ENCODE data around the gene PEX11A.

The PEX11A gene

DNA sequence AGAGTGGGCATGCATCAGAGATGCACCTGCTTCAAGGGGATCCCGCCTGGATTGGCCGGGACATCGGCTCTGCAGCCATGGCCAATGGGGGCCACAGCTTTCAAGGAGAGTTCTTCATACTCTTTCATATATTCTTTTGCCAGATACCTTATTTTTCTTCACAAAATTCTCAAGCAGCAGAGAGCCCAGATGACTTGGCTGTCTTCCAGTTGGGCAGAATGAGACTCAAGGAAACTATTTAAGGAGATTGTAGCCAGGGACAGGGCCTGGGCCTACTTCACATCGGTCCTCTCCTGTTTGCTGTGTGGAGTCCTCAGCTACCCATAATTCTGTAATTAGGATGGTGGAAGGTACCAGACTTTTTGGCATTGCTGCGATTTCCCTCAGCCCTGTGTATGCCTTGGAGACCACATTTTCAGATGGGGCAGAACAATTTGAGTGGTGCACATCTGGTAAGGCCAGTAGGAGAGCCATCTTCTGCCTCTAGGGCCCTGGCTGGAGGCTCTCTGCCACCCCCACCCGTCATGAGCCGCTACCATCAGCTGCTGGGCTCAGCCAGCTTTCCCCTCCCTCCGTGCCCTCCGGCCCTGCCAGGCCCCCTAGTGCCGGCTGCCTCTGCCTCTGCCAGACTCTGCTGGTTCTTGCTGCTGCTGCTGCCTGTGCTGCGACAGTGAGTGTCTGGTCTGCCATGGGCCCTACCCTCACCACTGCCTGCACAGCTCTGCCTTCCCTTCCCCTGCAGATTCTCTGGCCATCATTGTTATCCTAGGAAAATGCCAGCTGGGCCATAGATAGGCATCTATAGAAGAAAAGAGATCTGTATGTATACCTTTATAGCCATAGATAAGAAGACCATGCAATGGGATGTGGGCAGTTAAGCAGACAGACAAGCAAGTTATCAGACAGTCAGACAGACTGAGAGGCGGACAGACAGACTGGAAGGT lies 18.1 kb downstream of the PEX11A start:
- TF ChIP-seq, protein P1, sequence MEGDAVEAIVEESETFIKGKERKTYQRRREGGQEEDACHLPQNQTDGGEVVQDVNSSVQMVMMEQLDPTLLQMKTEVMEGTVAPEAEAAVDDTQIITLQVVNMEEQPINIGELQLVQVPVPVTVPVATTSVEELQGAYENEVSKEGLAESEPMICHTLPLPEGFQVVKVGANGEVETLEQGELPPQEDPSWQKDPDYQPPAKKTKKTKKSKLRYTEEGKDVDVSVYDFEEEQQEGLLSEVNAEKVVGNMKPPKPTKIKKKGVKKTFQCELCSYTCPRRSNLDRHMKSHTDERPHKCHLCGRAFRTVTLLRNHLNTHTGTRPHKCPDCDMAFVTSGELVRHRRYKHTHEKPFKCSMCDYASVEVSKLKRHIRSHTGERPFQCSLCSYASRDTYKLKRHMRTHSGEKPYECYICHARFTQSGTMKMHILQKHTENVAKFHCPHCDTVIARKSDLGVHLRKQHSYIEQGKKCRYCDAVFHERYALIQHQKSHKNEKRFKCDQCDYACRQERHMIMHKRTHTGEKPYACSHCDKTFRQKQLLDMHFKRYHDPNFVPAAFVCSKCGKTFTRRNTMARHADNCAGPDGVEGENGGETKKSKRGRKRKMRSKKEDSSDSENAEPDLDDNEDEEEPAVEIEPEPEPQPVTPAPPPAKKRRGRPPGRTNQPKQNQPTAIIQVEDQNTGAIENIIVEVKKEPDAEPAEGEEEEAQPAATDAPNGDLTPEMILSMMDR (IDR thresholded peaks at IDR 0.05; ENCODE audit: low read depth, low read length, poor library complexity, severe bottlenecking) = no peak
- TF ChIP-seq EZH2phosphoT487 (IDR thresholded peaks at IDR 0.05; ENCODE audit: borderline replicate concordance, low read length) = no peak
- Histone ChIP-seq H3F3A (ENCODE audit: control insufficient read depth, insufficient read depth) (no peaks in the 10 kb centered on the region), H3K27me3 (ENCODE audit: control insufficient read depth, low read length) (no peaks in the 10 kb centered on the region), H3K4me1 (ENCODE audit: control insufficient read depth, low read length) (no peaks in the 10 kb centered on the region), H3K36me3 (ENCODE audit: control insufficient read depth, low read length) (no peaks in the 10 kb centered on the region), H3K9me2 (replicated peaks; ENCODE audit: control insufficient read depth, low read length) (no peaks in the 10 kb centered on the region), H3K4me3 (ENCODE audit: low read length) (no peak overlapping the region), H4K20me1 (ENCODE audit: control insufficient read depth, insufficient read depth, low read depth, low read length) (no peaks in the 10 kb centered on the region), H3K4me2 (ENCODE audit: low read length) (no peak overlapping the region), H3K9me3 (ENCODE audit: control insufficient read depth, insufficient read depth, low read length) (no peaks in the 10 kb centered on the region), H3K27ac (ENCODE audit: low read depth, low read length) (no peak overlapping the region), H3K79me2 (ENCODE audit: control insufficient read depth, low read length) (no peaks in the 10 kb centered on the region)

DNA sequence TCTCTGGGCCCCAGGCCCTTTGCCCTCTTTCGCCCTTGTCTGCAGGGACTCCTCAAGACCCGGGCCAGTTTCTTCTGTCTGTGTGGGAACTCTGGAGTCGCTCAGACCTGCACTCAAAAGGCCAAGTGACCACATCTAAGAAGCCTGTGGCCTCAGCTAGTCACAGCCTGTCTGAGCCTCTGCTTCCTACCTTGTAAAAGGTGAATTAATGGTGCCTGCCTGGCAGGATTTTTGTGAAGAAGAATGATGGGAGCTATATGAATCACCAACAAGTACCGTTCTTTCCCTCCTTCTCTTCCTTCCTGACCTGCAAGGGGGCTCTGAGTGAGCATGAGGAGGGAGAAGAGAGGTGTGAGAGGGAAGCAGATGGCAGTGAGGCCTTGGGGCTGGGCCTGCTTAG lies 18.9 kb downstream of the PEX11A start:
- H3K4me1 ChIP-seq (ENCODE audit: control insufficient read depth, low read length) = no peaks in the 10 kb centered on the region

DNA sequence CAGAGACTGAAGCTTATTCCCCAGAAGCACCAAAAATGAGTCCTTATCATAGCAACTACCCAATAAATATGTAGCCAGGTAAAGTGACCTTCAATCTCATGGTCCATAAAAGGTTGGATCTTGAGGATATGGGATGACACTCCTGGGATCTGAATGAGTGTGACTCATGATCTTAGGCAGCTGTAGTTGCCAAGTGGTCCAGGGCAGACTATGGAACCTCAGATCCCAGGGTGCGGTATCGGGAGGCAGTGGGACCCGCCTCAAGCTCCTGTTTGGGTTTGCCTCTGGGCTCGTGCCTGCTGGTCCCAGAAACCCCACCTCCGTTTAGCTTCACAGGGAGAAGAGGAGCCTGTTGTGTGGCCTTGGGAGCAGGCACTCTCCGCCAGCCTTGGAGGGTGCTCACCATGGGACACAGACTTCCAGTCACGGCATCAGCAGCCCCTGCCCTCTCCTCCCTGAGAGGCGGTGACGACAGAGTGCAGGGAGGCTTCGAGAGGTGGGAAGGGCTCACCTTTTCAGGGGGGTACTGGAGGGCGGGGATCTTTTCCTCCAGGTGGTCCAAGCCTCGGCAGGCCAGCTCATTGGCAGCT lies 19.5 kb downstream of the PEX11A start:
- Histone ChIP-seq H3K4me1 (ENCODE audit: control insufficient read depth, low read length) (no peaks in the 10 kb centered on the region), H3K36me3 (ENCODE audit: control insufficient read depth, low read length) (no peaks in the 10 kb centered on the region), H4K20me1 (ENCODE audit: control insufficient read depth, insufficient read depth, low read depth, low read length) (no peaks in the 10 kb centered on the region), H3K27me3 (ENCODE audit: control insufficient read depth, low read length) (peaks cover 7% of the 10 kb centered on the region), H3K9me2 (replicated peaks; ENCODE audit: control insufficient read depth, low read length) (no peaks in the 10 kb centered on the region), H3K4me3 (ENCODE audit: low read length) (no peak overlapping the region), H3K9me3 (ENCODE audit: control insufficient read depth, insufficient read depth, low read length) (no peaks in the 10 kb centered on the region), H3K4me2 (ENCODE audit: low read length) (no peak overlapping the region), H3F3A (ENCODE audit: control insufficient read depth, insufficient read depth) (no peaks in the 10 kb centered on the region), H3K27ac (ENCODE audit: low read depth, low read length) (no peak overlapping the region), H3K79me2 (ENCODE audit: control insufficient read depth, low read length) (no peaks in the 10 kb centered on the region)
- TF ChIP-seq, protein P1 (IDR thresholded peaks at IDR 0.05; ENCODE audit: low read depth, low read length, poor library complexity, severe bottlenecking) = no peak
- no peak for TF ChIP-seq EZH2phosphoT487 (IDR thresholded peaks at IDR 0.05; ENCODE audit: borderline replicate concordance, low read length)

More for the DNA sequence above, 18.9 kb downstream of the PEX11A start:
- Histone ChIP-seq H3K9me3 (ENCODE audit: control insufficient read depth, insufficient read depth, low read length) (no peaks in the 10 kb centered on the region), H3K27me3 (ENCODE audit: control insufficient read depth, low read length) (0 out of 2 replicates have a peak, but pooled peaks cover 2% of the 10 kb centered on the region), H3K79me2 (ENCODE audit: control insufficient read depth, low read length) (no peaks in the 10 kb centered on the region), H3K27ac (ENCODE audit: low read depth, low read length) (no peak overlapping the region), H3F3A (ENCODE audit: control insufficient read depth, insufficient read depth) (no peaks in the 10 kb centered on the region), H3K4me3 (ENCODE audit: low read length) (no peak overlapping the region), H3K9me2 (replicated peaks; ENCODE audit: control insufficient read depth, low read length) (no peaks in the 10 kb centered on the region), H3K4me2 (ENCODE audit: low read length) (no peak overlapping the region), H3K36me3 (ENCODE audit: control insufficient read depth, low read length) (no peaks in the 10 kb centered on the region), H4K20me1 (ENCODE audit: control insufficient read depth, insufficient read depth, low read depth, low read length) (no peaks in the 10 kb centered on the region)
- TF ChIP-seq, protein P1 (IDR thresholded peaks at IDR 0.05; ENCODE audit: low read depth, low read length, poor library complexity, severe bottlenecking) = no peak
- no peak for TF ChIP-seq EZH2phosphoT487 (IDR thresholded peaks at IDR 0.05; ENCODE audit: borderline replicate concordance, low read length)
